Liver (tissue), 9 donors: ENCODE data around the gene ZMYM4. TPM values are rescaled to one million over a fixed set of nuclear protein-coding genes. Genes with fewer than 3 reads are reported as not detected.

Source experiments
- DNase-seq: peaks from one replicate; pipeline ENCODE4 v3.0.0-alpha.2; 2017; ENCODE audit warnings: low spot score
- H3K27ac ChIP-seq, 2 donors: one replicate each; pipeline ENCODE4 v1.7.0; 2013; ENCODE audit warnings: inconsistent platforms in 2 of 2, low read length in 2 of 2, control low read depth in 1 of 2, low read depth in 1 of 2, mild to moderate bottlenecking in 1 of 2
- H3K27me3 ChIP-seq, 4 donors: one replicate each; pipeline versions ENCODE4 v1.6.1 to v1.7.0; 2013; ENCODE audit warnings: low read length in 3 of 4, inconsistent platforms in 1 of 4, mild to moderate bottlenecking in 1 of 4, moderate library complexity in 1 of 4; ENCODE audit not compliant: control insufficient read depth in 4 of 4, insufficient read depth in 4 of 4
- H3K36me3 ChIP-seq, 4 donors: one replicate each; pipeline versions ENCODE4 v1.6.1 to v1.7.0; 2013; ENCODE audit warnings: low read length in 3 of 4, mild to moderate bottlenecking in 3 of 4, low read depth in 1 of 4, moderate library complexity in 1 of 4; ENCODE audit not compliant: control insufficient read depth in 4 of 4, insufficient read depth in 3 of 4
- H3K4me1 ChIP-seq, 4 donors: one replicate each; pipeline versions ENCODE4 v1.6.1 to v1.7.0; 2013; ENCODE audit warnings: low read length in 3 of 4, mild to moderate bottlenecking in 3 of 4, moderate library complexity in 1 of 4; ENCODE audit not compliant: control insufficient read depth in 4 of 4, insufficient read depth in 4 of 4
- H3K4me3 ChIP-seq, 3 donors: one replicate each; pipeline versions ENCODE4 v1.6.1 to v1.7.0; 2013; ENCODE audit warnings: low read length in 3 of 3, control low read depth in 1 of 3, low read depth in 1 of 3, mild to moderate bottlenecking in 1 of 3
- H3K9ac ChIP-seq, 2 donors: one replicate each; pipeline ENCODE4 v1.7.0; 2013; ENCODE audit warnings: low read length in 2 of 2, mild to moderate bottlenecking in 2 of 2, moderate library complexity in 2 of 2, control low read depth in 1 of 2, low read depth in 1 of 2
- H3K9me3 ChIP-seq, 4 donors: one replicate each; pipeline versions ENCODE4 v1.6.1 to v1.7.0; 2013; ENCODE audit warnings: low read length in 3 of 4; ENCODE audit not compliant: control insufficient read depth in 4 of 4
- EGR1 ChIP-seq, 2 donors: IDR thresholded peaks; 2 replicates each; pipeline ENCODE4 v1.6.1; 2016 to 2018; ENCODE audit warnings: antibody characterized with exemption in 2 of 2, low read depth in 2 of 2
- FOXA1 ChIP-seq: IDR thresholded peaks from 2 replicates; pipeline ENCODE4 v1.6.1; 2016; ENCODE audit warnings: antibody characterized with exemption
- GABPA ChIP-seq, 2 donors: IDR thresholded peaks in 1 of 2; conservative IDR thresholded peaks in 1 of 2; 2 replicates each; pipeline ENCODE4 v1.6.1; 2016; ENCODE audit warnings: antibody characterized with exemption in 2 of 2, mild to moderate bottlenecking in 1 of 2, moderate library complexity in 1 of 2
- HNF4A ChIP-seq, 2 donors: conservative IDR thresholded peaks; 2 replicates each; pipeline ENCODE4 v1.6.1; 2016; ENCODE audit warnings: antibody characterized with exemption in 2 of 2, mild to moderate bottlenecking in 2 of 2
- HNF4G ChIP-seq: IDR thresholded peaks from 2 replicates; pipeline ENCODE4 v1.6.1; 2016; ENCODE audit warnings: antibody characterized with exemption
- JUND ChIP-seq, 2 donors: IDR thresholded peaks; 2 replicates each; pipeline ENCODE4 v1.6.1; 2016; ENCODE audit warnings: antibody characterized with exemption in 2 of 2
- RXRA ChIP-seq, 2 donors: IDR thresholded peaks; 2 replicates each; pipeline ENCODE4 v1.6.1; 2017 to 2018; ENCODE audit warnings: antibody characterized with exemption in 2 of 2, mild to moderate bottlenecking in 1 of 2
- TAF1 ChIP-seq: conservative IDR thresholded peaks from 2 replicates; pipeline ENCODE4 v1.6.1; 2016; ENCODE audit warnings: antibody characterized with exemption, mild to moderate bottlenecking
- YY1 ChIP-seq: IDR thresholded peaks from 2 replicates; pipeline ENCODE4 v1.6.1; 2016; ENCODE audit warnings: antibody characterized with exemption, mild to moderate bottlenecking
- WGBS: extraction: QIAGEN DNeasy Blood & Tissue Kit; methylation state at CpG from one replicate; pipeline ENCODE4 v1.1.7; 2013; 5-methylcytosine and 5-hydroxymethylcytosine counted together
- polyA plus RNA-seq, 2 donors: library from polyadenylated mRNA; stranded (reverse) in 1 of 2; unstranded in 1 of 2; fragments of 200-250 nt in 1 of 2; fragments of >200 nt in 1 of 2; fragmentation: Nextera tagmentation in 1 of 2; extraction: Ambion mirVana in 1 of 2; gene quantifications; one replicate each; pipeline versions ENCODE4 v1.2.1 to v1.2.3, GENCODE V29; 2013 to 2015
- total RNA-seq, 2 donors: library from RNA; depleted of rRNA; stranded (reverse); fragments of >200 nt; gene quantifications; one replicate each; pipeline ENCODE4 v1.2.3, GENCODE V29; 2014
- TF ChIP-seq, protein P1 (sequence below): IDR thresholded peaks from 2 replicates; pipeline ENCODE4 v1.6.1; 2016; ENCODE audit warnings: antibody characterized with exemption
- TF ChIP-seq, protein P2 (sequence below): IDR thresholded peaks from 2 replicates; pipeline ENCODE4 v1.6.1; 2016; ENCODE audit warnings: antibody characterized with exemption
- donor health status: healthy.
- donor health status: healthy.
- donor health status: healthy.
- donor health status: healthy.
- donor health status: healthy.

The ZMYM4 gene
- total and polyA plus RNA-seq, 4 donors: 5.3 to 16.8 (median 10.5) TPM

DNA sequence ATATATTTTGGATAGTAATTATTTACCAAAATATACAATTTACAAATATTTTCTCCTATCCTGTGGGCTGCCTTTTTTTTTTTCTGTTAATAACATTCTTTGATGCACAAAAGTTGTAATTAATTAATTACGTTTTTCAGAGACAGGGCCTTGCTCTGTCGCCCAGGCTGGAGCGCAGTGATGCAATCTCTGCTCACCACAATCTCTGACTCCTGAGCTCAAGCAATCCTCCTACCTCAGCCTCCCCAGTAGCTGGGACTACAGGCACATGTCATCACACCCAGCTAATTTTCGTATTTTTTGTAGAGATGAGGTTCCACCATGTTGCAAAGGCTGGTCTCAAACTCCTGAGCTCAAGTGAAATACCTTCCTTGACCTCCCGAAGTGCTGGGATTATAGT lies 21.3 kb upstream of the ZMYM4 start:
- H3K4me1 ChIP-seq: peaks cover 0 to 5% (median 2%) of the 10 kb centered on the region in 4 donors
- TF ChIP-seq, protein P1, sequence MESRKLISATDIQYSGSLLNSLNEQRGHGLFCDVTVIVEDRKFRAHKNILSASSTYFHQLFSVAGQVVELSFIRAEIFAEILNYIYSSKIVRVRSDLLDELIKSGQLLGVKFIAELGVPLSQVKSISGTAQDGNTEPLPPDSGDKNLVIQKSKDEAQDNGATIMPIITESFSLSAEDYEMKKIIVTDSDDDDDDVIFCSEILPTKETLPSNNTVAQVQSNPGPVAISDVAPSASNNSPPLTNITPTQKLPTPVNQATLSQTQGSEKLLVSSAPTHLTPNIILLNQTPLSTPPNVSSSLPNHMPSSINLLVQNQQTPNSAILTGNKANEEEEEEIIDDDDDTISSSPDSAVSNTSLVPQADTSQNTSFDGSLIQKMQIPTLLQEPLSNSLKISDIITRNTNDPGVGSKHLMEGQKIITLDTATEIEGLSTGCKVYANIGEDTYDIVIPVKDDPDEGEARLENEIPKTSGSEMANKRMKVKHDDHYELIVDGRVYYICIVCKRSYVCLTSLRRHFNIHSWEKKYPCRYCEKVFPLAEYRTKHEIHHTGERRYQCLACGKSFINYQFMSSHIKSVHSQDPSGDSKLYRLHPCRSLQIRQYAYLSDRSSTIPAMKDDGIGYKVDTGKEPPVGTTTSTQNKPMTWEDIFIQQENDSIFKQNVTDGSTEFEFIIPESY: no peak
- TF ChIP-seq FOXA1: no peak
- H3K27ac ChIP-seq: no peak overlapping the region
- 94% methylated on average over 5 of the region's 5 CpGs for WGBS
- no peak for DNase-seq
- H3K27me3 ChIP-seq: no peaks in the 10 kb centered on the region
- no peak overlapping the region for H3K4me3 ChIP-seq
- H3K36me3 ChIP-seq: no peaks in the 10 kb centered on the region
- no peak overlapping the region for H3K9ac ChIP-seq
- no peaks in the 10 kb centered on the region for H3K9me3 ChIP-seq

DNA sequence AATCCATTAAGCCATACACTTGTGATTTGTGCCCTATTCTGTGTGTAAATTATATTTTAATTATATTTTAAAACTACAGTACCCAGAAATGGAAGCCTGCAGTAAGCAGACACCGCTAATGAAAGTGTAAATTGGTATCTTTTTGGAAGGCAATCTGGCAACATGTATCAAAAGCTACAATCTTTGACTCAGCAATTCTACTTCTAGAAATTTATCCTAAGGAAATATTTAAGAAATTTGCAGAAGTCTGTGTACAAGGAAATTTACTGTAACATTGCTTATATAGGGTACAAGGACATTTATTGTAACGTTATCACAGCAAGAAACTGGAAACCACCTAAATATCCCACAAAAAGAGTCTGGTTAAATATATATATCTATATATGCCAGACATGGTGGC lies 14.6 kb upstream of the ZMYM4 start:
- TF ChIP-seq, protein P2, sequence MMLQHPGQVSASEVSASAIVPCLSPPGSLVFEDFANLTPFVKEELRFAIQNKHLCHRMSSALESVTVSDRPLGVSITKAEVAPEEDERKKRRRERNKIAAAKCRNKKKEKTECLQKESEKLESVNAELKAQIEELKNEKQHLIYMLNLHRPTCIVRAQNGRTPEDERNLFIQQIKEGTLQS: no peak
- TF ChIP-seq FOXA1: no peak
- TF ChIP-seq TAF1: no peak
- no peak for TF ChIP-seq EGR1 (IDR thresholded peaks at IDR 0.05; ENCODE audit: low read depth in 2 of 2)
- TF ChIP-seq GABPA (IDR thresholded peaks at IDR 0.05 in 1 of 2, conservative IDR thresholded peaks at IDR 0.05 in 1 of 2): no peak
- TF ChIP-seq YY1: no peak
- no peak for TF ChIP-seq RXRA (IDR thresholded peaks at IDR 0.05)
- TF ChIP-seq HNF4G: no peak
- TF ChIP-seq JUND (IDR thresholded peaks at IDR 0.05): no peak
- TF ChIP-seq, protein P1: no peak
- H3K27ac ChIP-seq: no peak overlapping the region
- H3K9me3 ChIP-seq: no peaks in the 10 kb centered on the region
- no peak overlapping the region for H3K9ac ChIP-seq
- WGBS: 93% methylated on average over 2 of the region's 2 CpGs
- H3K4me1 ChIP-seq: no peaks in the 10 kb centered on the region
- no peak overlapping the region for H3K4me3 ChIP-seq
- no peaks in the 10 kb centered on the region for H3K27me3 ChIP-seq
- no peaks in the 10 kb centered on the region for H3K36me3 ChIP-seq
- no peak for DNase-seq

DNA sequence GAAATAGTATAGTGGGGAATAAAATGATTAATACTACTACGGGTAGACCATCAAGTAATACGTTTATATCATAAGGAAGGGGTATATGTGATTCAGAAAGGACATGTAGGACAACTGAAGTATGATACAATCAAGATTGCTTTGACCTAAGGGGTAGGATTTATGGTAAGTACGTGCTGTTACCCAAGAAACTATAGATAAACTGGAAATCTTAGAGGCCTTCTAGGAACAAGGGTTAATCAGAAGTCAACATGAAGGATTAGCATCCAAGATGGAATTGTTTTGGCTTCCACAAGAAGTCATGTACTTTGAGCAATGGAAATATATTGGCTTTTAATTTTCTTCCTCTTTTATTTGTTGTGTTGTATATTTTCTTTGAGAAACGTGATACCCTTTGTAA lies 13.2 kb upstream of the ZMYM4 start:
- Histone ChIP-seq H3K4me1 (no peaks in the 10 kb centered on the region), H3K36me3 (no peaks in the 10 kb centered on the region), H3K4me3 (no peak overlapping the region), H3K27ac (no peak overlapping the region), H3K9me3 (no peaks in the 10 kb centered on the region), H3K9ac (no peak overlapping the region), H3K27me3 (no peaks in the 10 kb centered on the region)
- no peak for DNase-seq
- no peak for TF ChIP-seq HNF4A (conservative IDR thresholded peaks at IDR 0.05)
- 92% methylated on average over 4 of the region's 4 CpGs for WGBS
